GM12878 (cell line): ENCODE data around the gene PCDHGA5. TPM values are rescaled to one million over a fixed set of nuclear protein-coding genes. Genes with fewer than 3 reads are reported as not detected.

Experiments used
- ATAC-seq: fragments of 200-7000 bp; cut with Tn5 transposase; 3 replicates; pipeline ENCODE4 v1.9.1; 2020; ENCODE audit warnings: mild to moderate bottlenecking, moderate library complexity
- BruUV-seq: library from RNA; stranded (reverse); fragments of 400-500 nt; replicated peaks from 2 replicates; lab custom pipeline; 2021; lab: Mats Ljungman, UMichigan
- CTCF ChIA-PET: fragments of 300-600 bp; sonication (Branson Sonifier 250); formaldehyde crosslinking; extraction: SDS; loops from one replicate; lab custom pipeline; 2021; ENCODE audit warnings: inconsistent platforms; lab: Yijun Ruan, JAX
- POLR2A ChIA-PET: fragments of 350-600 bp; formaldehyde crosslinking; extraction: SDS; loops from one replicate; lab custom pipeline; 2021; ENCODE audit warnings: inconsistent platforms; lab: Charles Lee
- RAD21 ChIA-PET: fragments of 300-600 bp; sonication (Branson Sonifier 250); formaldehyde crosslinking; loops from one replicate; lab custom pipeline; 2023; ENCODE audit warnings: antibody characterized with exemption; ENCODE audit not compliant: unreplicated experiment; lab: Charles Lee
- SMC1A ChIA-PET: fragments of 300-600 bp; sonication (Branson Sonifier 250); formaldehyde crosslinking; loops from one replicate; lab custom pipeline; 2023; ENCODE audit not compliant: unreplicated experiment, uncharacterized antibody; lab: Charles Lee
- DNase-seq: peaks from one replicate; pipeline ENCODE4 v3.0.0-alpha.2; 2011; ENCODE audit warnings: low read depth, low spot score
- FAIRE-seq: peaks from 3 replicates; lab custom pipeline; 2011; peaks lifted over from hg19 to GRCh38; lab: Jason Lieb, UNC
- H2AFZ ChIP-seq: 2 replicates; pipeline ENCODE4 v1.6.0; 2011; ENCODE audit warnings: low read depth, low read length, control low read depth; ENCODE audit not compliant: control insufficient read depth
- H3K27ac ChIP-seq: 2 replicates; pipeline ENCODE4 v1.5.1; 2011; ENCODE audit warnings: control low read depth; ENCODE audit not compliant: control insufficient read depth, insufficient read depth
- H3K27me3 ChIP-seq, 2 experiments: replicated peaks in 1 of 2; 2 replicates each; pipeline versions ENCODE4 v1.6.0 to v1.6.1; 2011; ENCODE audit warnings: low read length in 1 of 2; ENCODE audit not compliant: control insufficient read depth in 2 of 2, insufficient read depth in 2 of 2
- H3K36me3 ChIP-seq, 2 experiments: 2 replicates each; pipeline ENCODE4 v1.5.1; 2011; ENCODE audit warnings: low read length in 1 of 2; ENCODE audit not compliant: control insufficient read depth in 2 of 2, insufficient read depth in 2 of 2
- H3K4me1 ChIP-seq: 2 replicates; pipeline ENCODE4 v1.6.1; 2011; ENCODE audit warnings: mild to moderate bottlenecking, low read length, moderate library complexity, mixed read lengths; ENCODE audit not compliant: control insufficient read depth, insufficient read depth
- H3K4me2 ChIP-seq: 2 replicates; pipeline ENCODE4 v1.6.0; 2011; ENCODE audit warnings: control low read depth; ENCODE audit not compliant: control insufficient read depth, insufficient read depth
- H3K4me3 ChIP-seq: fragments of 200-600 bp; sonication (generic); 2 replicates; pipeline ENCODE4 v1.5.1; 2016
- H3K79me2 ChIP-seq: 2 replicates; pipeline ENCODE4 v1.6.0; 2011; ENCODE audit warnings: low read length; ENCODE audit not compliant: control insufficient read depth, insufficient read depth
- H3K9ac ChIP-seq: 2 replicates; pipeline ENCODE4 v1.8.0; 2011; ENCODE audit warnings: low read length, control low read depth, mixed read lengths; ENCODE audit not compliant: control insufficient read depth, insufficient read depth
- H3K9me3 ChIP-seq: replicated peaks from 3 replicates; pipeline ENCODE4 v1.5.1; 2011; ENCODE audit warnings: mild to moderate bottlenecking, low read length; ENCODE audit not compliant: control insufficient read depth, insufficient read depth
- H4K20me1 ChIP-seq: 2 replicates; pipeline ENCODE4 v1.6.0; 2011; ENCODE audit not compliant: control insufficient read depth, insufficient read depth
- EED ChIP-seq: sonication (generic); IDR thresholded peaks from 2 replicates; pipeline ENCODE4 v1.6.1; 2016; ENCODE audit warnings: antibody characterized with exemption, low read depth
- GATAD2B ChIP-seq: fragments of 450-650 bp; conservative IDR thresholded peaks from 2 replicates; pipeline ENCODE4 v1.6.1; 2017; ENCODE audit warnings: low read depth, mild to moderate bottlenecking, moderate library complexity
- HCFC1 ChIP-seq: fragments of 150-350 bp; IDR thresholded peaks from 2 replicates; pipeline ENCODE4 v1.6.1; 2014; ENCODE audit warnings: low read length
- KAT2A ChIP-seq: conservative IDR thresholded peaks from 2 replicates; pipeline ENCODE4 v1.6.1; 2011; ENCODE audit warnings: low read depth, low read length; ENCODE audit not compliant: control insufficient read depth
- MXI1 ChIP-seq: fragments of 150-350 bp; IDR thresholded peaks from 2 replicates; pipeline ENCODE4 v1.6.1; 2011; ENCODE audit warnings: low read depth, mild to moderate bottlenecking, inconsistent platforms, low read length, improper control_type of control experiment
- RAD21 ChIP-seq: IDR thresholded peaks from 2 replicates; pipeline ENCODE4 v1.6.1; 2011; ENCODE audit warnings: mild to moderate bottlenecking, low read depth, low read length, moderate library complexity; ENCODE audit not compliant: insufficient read depth
- RFX5 ChIP-seq: IDR thresholded peaks from 2 replicates; pipeline ENCODE4 v1.6.1; 2011; ENCODE audit warnings: low read depth, low read length, improper control_type of control experiment
- WGBS: methylation state at CpG from one replicate; pipeline ENCODE4 v1.1.6; 2016; ENCODE audit warnings: low lambda C conversion rate; ENCODE audit not compliant: insufficient replicate concordance, insufficient coverage; ENCODE audit errors: missing lambda C conversion rate; 5-methylcytosine and 5-hydroxymethylcytosine counted together
- in situ Hi-C: fragments of 300-500 bp; cut with MboI; formaldehyde crosslinking; loops from 9 replicates; pipeline ENCODE4 v1.14.3; 2018; ENCODE audit warnings: mixed read lengths
- intact Hi-C: fragments of 100-400 bp; cut with micrococcal nuclease; formaldehyde crosslinking; loops from one replicate; pipeline ENCODE4 v1.14.2; 2022; ENCODE audit not compliant: unreplicated experiment
- polyA plus RNA-seq, 11 experiments: library from polyadenylated mRNA; depleted of rRNA in 4 of 11; unstranded in 6 of 11; stranded (reverse) in 5 of 11; fragments of >200 nt; fragmentation: Nextera tagmentation in 4 of 11; fragmentation: Illumina TruSeq in 1 of 11; extraction: Ambion mirVana in 4 of 11; extraction: Trizol in 1 of 11; gene quantifications; 1 replicate in 1 of 11; 2 replicates in 10 of 11; pipeline versions ENCODE4 v1.2.1 to v1.2.3, GENCODE V29; 2011 to 2016; ENCODE audit warnings: inconsistent platforms in 2 of 11, missing spikeins in 2 of 11, low read depth in 1 of 11
- total RNA-seq, 4 experiments: library from RNA; depleted of rRNA in 3 of 4; stranded (reverse); fragments of >200 nt in 3 of 4; fragmentation: Illumina TruSeq in 1 of 4; extraction: Trizol in 1 of 4; gene quantifications; 2 replicates each; pipeline versions ENCODE4 v1.2.1 to v1.2.3, GENCODE V29; 2013 to 2021
- TF ChIP-seq, protein P1 (sequence below): fragments of 450-650 bp; IDR thresholded peaks from 2 replicates; pipeline ENCODE4 v1.6.1; 2017; ENCODE audit warnings: mild to moderate bottlenecking, moderate library complexity
- TF ChIP-seq, protein P2 (sequence below), 3 experiments: IDR thresholded peaks in 2 of 3; conservative IDR thresholded peaks in 1 of 3; 2 replicates each; pipeline ENCODE4 v1.5.1; 2011; ENCODE audit warnings: low read depth in 3 of 3, low read length in 3 of 3, mild to moderate bottlenecking in 3 of 3, control low read depth in 2 of 3, moderate library complexity in 2 of 3, inconsistent platforms in 1 of 3, mixed read lengths in 1 of 3; ENCODE audit not compliant: control insufficient read depth in 2 of 3, insufficient read depth in 1 of 3; ENCODE audit errors: extremely low read depth in 1 of 3

PCDHGA5 gene
- total and polyA plus RNA-seq, 10 of the 15 experiments (the other 5 are each of a cell fraction or from before 2014, with no cell fraction given): 0.10 to 0.23 (median 0.16) TPM; not detected in 4

DNA sequence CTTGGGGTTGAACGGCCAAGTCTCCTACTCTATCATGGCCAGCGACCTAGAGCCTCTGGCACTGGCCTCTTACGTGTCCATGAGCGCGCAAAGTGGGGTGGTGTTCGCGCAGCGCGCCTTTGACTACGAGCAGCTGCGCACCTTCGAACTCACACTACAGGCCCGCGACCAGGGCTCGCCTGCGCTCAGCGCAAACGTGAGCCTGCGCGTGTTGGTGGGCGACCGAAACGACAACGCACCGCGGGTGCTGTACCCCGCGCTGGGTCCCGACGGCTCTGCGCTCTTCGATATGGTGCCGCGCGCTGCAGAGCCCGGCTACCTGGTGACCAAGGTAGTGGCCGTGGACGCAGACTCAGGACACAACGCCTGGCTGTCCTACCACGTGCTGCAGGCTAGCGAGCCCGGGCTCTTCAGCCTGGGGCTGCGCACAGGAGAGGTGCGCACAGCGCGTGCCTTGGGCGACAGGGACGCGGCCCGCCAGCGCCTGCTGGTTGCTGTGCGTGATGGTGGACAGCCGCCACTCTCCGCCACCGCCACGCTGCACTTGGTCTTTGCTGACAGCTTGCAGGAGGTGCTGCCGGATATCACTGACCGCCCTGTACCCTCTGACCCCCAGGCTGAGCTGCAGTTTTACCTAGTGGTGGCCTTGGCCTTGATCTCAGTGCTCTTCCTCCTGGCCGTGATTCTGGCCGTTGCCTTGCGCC lies 35.7 kb downstream of the PCDHGA5 start (continued):
- TF ChIP-seq, protein P1, sequence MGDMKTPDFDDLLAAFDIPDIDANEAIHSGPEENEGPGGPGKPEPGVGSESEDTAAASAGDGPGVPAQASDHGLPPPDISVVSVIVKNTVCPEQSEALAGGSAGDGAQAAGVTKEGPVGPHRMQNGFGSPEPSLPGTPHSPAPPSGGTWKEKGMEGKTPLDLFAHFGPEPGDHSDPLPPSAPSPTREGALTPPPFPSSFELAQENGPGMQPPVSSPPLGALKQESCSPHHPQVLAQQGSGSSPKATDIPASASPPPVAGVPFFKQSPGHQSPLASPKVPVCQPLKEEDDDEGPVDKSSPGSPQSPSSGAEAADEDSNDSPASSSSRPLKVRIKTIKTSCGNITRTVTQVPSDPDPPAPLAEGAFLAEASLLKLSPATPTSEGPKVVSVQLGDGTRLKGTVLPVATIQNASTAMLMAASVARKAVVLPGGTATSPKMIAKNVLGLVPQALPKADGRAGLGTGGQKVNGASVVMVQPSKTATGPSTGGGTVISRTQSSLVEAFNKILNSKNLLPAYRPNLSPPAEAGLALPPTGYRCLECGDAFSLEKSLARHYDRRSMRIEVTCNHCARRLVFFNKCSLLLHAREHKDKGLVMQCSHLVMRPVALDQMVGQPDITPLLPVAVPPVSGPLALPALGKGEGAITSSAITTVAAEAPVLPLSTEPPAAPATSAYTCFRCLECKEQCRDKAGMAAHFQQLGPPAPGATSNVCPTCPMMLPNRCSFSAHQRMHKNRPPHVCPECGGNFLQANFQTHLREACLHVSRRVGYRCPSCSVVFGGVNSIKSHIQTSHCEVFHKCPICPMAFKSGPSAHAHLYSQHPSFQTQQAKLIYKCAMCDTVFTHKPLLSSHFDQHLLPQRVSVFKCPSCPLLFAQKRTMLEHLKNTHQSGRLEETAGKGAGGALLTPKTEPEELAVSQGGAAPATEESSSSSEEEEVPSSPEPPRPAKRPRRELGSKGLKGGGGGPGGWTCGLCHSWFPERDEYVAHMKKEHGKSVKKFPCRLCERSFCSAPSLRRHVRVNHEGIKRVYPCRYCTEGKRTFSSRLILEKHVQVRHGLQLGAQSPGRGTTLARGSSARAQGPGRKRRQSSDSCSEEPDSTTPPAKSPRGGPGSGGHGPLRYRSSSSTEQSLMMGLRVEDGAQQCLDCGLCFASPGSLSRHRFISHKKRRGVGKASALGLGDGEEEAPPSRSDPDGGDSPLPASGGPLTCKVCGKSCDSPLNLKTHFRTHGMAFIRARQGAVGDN: no peak
- TF ChIP-seq EED: no peak
- TF ChIP-seq HCFC1: no peak

DNA sequence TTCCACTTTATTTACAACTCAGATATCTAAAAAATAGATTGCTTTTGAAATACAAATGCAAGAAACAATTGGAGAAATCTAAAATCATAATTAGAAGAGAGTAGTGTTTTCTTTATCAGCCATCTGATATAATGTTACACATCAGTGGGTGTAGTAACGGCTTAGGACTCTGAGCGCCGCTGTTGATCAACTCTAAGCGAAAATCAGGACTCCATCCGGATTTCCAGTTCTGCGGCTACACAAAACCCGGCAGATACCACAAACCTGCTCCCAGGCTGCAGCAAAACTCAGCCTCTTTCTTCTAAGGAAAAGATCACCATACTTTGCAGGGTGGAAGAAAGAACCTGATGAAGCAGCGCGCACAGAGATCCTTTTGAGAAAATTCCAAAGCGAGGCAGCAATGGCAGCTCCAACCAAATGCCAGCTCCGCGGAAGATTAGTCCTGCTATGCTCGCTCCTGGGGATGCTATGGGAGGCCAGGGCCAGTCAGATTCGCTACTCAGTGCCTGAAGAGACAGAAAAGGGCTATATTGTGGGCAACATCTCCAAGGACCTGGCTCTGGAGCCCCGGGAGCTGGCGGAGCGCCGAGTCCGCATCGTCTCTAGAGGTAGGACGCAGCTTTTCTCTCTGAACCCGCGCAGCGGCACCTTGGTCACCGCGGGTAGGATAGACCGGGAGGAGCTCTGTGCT lies 38.7 kb downstream of the PCDHGA5 start, which contains the start of gene PCDHGA9:
Gene PCDHGA9, plus strand, starts transcription at position 226 of the 691 bp plus-strand sequence. Its CDS starts 175 bp downstream, at position 401.
- no peaks in the 10 kb centered on the region for H3K36me3 ChIP-seq
- no peak within 1 kb of the TSS for H2AFZ ChIP-seq
- ChIA-PET CTCF (interaction anchor here (0.9 to 1.7 kb wide), 3 partner anchors 10 to 161 kb away, joined by 3 to 8 read pairs (median 3); partner anchors contain the start of gene PCDHGA10), RAD21 (no interaction called here), SMC1A (interaction anchor here (1.4 kb wide), 1 partner anchor 10 kb away, joined by 4 read pairs; the partner anchor contains the start of gene PCDHGA10), POLR2A (no interaction called here)
- in situ Hi-C loops: no loop called here
- DNase-seq: no peak
- H3K9ac ChIP-seq: no peak within 1 kb of the TSS
- 54% methylated on average over 27 of the region's 27 CpGs for WGBS
- peak; percentile 45; the same call in 2 of the 3 replicates for ATAC-seq
- no peaks in the 10 kb centered on the region for H4K20me1 ChIP-seq
- BruUV-seq: no TSS peak
- H3K4me2 ChIP-seq: no peak within 1 kb of the TSS
- H3K27ac ChIP-seq: no peak within 1 kb of the TSS
- H3K4me3 ChIP-seq: no peak within 1 kb of the TSS
- no peaks in the 10 kb centered on the region for H3K27me3 ChIP-seq
- peaks cover 18% of the 10 kb centered on the region for H3K9me3 ChIP-seq
- TF ChIP-seq GATAD2B (no peak), RAD21 (0 out of 2 replicates have a peak, but pooled peaks have one; percentile 13), KAT2A (no peak), MXI1 (no peak), RFX5 (no peak)
- TF ChIP-seq, protein P2, sequence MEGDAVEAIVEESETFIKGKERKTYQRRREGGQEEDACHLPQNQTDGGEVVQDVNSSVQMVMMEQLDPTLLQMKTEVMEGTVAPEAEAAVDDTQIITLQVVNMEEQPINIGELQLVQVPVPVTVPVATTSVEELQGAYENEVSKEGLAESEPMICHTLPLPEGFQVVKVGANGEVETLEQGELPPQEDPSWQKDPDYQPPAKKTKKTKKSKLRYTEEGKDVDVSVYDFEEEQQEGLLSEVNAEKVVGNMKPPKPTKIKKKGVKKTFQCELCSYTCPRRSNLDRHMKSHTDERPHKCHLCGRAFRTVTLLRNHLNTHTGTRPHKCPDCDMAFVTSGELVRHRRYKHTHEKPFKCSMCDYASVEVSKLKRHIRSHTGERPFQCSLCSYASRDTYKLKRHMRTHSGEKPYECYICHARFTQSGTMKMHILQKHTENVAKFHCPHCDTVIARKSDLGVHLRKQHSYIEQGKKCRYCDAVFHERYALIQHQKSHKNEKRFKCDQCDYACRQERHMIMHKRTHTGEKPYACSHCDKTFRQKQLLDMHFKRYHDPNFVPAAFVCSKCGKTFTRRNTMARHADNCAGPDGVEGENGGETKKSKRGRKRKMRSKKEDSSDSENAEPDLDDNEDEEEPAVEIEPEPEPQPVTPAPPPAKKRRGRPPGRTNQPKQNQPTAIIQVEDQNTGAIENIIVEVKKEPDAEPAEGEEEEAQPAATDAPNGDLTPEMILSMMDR (IDR thresholded peaks at IDR 0.05 in 2 of 3, conservative IDR thresholded peaks at IDR 0.05 in 1 of 3; ENCODE audit: control insufficient read depth in 2 of 3, extremely low read depth in 1 of 3, insufficient read depth in 1 of 3, low read depth in 3 of 3, low read length in 3 of 3): peak in 2 of 3 experiments; percentile 28 to 35; a peak in 2 of 6 replicates
- intact Hi-C loops: no loop called here
- H3K4me1 ChIP-seq: no peaks in the 10 kb centered on the region
- FAIRE-seq: no peak
- H3K79me2 ChIP-seq: no peaks in the 10 kb centered on the region
